GM18861 (cell line): ENCODE data around the gene AKR1C2.
"Not testable (repeated sequence)": the region's sequence is repeated elsewhere in the genome, so short reads cannot be mapped to it uniquely, and the experiment has no call there.

Source experiments
- ATAC-seq: cut with Tn5 transposase; IDR thresholded peaks from one replicate; pipeline ENCODE4 v1.9.1; 2021; ENCODE audit not compliant: unreplicated experiment

Gene AKR1C2

DNA sequence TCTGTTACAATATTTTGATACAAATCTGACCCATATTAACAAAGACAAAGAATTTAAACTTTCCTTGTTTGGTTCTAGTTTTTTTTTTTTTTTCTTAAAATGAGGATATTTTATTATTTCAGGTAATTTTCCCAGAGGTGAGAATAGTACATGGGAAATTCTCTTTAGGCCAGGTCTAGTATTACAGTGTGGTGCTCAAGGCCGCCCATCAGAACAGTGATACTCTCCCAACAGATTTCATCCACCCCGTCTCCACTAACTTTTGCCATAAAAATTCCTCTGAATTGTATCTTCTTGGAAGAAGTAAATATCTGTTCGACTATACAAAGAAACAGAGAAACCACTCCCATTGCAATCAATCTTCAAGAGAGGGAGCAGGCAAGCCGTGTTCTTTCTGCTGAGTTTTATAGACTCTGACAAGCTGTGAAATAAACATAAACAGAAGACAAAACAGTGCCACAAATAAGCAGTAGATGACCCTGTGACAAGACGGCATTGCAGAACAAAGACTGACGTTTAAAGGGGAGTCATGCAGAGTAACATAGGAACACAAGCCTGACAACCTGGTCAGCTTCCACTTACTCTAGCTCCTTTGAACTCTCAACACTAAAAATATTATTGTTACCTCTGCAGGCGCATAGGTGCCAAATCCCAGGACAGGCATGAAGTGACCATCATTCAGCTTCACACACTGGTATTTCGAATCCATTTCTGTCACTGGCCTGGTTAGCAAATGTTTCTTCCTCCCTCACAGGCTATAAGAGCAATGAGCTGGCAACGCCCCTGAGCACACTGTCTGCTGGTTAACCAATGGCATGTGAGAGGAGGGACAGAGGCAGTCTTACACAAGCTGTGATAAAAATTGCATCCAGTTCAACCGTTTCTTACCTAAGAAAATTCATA lies at the start of gene AKR1C2:
TSS of gene AKR1C2 (minus strand) at position 731 of the 903 bp plus-strand sequence. CDS start at position 709, 22 bp downstream.
- ATAC-seq = not testable (repeated sequence)

DNA sequence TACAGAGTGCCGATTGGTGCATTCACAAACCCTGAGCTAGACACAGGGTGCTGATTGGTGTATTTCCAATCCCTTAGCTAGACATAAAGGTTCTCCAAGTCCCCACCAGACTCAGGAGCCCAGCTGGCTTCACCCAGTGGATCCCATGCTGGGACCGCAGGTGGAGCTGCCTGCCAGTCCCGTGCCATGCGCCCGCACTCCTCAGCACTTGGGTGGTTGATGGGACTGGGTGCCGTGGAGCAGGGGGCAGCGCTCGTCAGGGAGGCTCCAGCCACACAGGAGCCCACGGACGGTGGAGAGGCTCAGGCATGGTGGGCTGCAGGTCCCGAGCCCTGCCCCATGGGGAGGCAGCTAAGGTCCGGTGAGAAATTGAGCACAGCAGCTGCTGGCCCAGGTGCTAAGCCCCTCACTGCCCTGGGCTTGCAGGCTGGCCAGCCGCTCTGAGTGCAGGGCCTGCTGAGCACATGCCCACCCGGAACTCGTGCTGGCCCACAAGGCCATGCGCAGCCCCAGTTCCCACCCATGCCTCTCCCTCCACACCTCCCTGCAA lies 49.4 kb upstream of the AKR1C2 start:
- ATAC-seq = not testable (repeated sequence)

DNA sequence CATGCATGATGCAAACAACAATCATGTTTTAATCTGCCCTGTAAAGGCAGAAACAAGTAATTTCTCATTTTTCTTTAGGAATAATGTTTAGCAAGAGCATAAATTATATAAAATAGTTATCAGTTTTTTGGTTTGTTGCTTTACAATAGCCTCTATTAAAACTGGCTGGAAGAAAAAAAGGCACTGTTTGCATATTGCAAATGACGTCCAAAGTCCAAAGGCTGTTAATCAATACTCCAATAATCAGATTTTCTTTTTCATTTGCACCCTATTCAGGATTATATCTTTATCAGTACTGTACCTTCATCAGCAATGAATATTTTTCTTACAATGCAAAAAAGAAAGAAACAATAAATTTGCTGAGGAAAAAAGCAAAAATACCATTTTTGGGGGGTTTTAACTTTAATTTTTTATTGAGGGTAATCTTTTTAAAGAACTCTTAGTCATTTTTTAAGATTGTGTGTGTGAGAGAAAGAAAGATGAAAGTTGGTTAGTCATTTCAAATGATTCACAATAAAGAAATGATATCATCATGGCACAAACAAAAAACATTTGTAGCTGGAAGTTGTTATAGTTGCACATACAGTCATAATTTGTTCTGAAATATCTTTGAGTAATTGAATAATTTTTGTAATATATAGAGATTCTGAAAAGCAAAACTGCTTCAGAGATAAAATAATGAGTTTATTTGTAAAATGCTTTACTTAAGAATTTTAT lies 44.4 kb upstream of the AKR1C2 start:
- ATAC-seq = no peak

DNA sequence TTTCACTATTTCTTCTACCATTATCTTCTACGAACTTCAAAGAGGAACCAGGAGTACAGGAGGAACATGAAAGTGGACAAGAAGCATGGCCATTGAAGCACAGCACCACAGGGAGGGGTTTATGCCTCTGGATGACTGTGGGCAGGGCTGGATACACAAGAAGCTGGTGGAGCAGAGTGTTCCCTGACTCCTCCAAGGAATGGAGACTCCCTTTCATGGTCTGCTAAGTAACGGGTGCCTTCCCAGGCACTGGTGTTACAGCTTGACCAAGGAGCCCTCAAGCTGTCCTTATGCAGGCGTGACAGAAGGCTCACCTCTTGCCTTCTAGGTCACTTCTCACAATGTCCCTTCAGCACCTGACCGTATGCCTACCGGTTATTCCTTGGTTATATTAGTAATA lies 43.4 kb upstream of the AKR1C2 start:
- ATAC-seq = not testable (repeated sequence)

DNA sequence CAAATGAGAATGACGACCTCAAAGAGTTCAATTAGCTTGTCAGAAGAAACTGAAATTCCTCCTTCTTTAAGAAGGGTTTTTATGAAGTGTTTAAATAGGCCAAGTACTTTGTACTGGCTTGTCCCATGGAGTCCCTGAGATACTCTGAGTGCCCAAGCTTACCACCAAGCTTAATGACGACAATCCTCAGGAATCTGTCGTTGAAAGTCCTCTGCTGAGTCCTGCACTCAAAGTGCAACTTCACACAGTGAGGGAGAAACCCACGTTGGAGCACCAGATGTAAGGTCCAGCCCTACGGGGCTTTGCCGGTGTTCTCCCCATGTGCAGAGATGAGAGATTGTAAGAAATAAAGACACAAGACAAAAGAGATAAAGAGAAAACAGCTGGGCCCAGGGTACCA lies 42.8 kb upstream of the AKR1C2 start:
- ATAC-seq = no peak

DNA sequence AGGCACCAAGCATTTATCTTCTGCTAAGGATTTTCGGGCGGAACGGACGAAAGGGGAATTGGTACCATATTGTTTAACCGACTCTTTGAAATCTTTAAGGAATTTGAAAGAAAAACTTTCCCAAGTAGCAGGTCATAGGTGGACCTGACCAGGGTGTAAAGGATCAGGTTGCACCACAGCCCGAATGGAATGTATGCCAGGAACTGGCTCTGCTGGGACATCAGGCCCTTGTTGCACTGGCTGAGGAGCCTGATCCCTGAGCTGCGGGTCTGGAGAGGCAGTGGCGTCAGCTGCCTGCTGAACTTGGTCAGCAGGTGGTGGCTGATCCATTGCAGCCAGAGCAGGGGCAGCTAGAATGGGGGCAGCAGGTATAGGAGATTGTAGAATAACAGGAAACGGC lies 41.4 kb upstream of the AKR1C2 start:
- no peak for ATAC-seq

DNA sequence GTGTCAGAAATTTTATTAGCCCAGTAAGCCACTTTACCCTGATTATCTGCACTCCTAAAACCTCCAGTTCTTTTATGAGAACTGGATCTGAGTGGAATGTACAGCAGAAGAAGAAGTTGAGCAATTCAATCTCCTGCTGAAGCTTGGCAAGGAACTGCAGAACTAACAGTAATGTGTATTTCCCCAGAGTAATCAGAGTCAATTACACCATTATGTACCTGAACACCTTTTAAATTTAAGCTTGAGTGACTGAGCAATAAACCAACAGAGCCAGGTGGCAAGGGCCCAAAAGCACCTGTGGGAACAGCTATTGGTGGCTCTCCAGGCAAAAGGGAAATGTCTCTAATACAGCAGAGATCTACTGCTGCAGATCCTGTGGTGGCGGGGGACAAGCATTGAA lies 40.1 kb upstream of the AKR1C2 start:
- no peak for ATAC-seq

DNA sequence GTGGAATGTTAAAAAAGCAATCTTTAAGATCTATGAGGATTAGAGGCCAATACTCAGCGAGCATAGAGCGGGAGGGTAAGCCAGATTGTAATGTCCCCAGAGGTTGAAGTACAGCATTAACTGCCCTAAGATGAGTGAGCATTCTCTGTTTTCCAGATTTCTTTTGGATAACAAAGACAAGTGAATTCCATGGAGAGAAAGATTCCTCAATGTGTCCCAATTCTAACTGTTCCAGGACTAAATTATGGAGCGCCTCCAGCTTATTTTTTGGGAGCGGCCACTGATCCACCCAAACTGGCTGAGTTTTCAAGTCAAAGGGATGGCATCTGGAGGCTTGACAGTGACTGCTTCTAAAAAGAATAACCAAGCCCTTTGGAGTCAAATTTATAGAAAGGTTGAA lies 39.3 kb upstream of the AKR1C2 start:
- no peak for ATAC-seq

DNA sequence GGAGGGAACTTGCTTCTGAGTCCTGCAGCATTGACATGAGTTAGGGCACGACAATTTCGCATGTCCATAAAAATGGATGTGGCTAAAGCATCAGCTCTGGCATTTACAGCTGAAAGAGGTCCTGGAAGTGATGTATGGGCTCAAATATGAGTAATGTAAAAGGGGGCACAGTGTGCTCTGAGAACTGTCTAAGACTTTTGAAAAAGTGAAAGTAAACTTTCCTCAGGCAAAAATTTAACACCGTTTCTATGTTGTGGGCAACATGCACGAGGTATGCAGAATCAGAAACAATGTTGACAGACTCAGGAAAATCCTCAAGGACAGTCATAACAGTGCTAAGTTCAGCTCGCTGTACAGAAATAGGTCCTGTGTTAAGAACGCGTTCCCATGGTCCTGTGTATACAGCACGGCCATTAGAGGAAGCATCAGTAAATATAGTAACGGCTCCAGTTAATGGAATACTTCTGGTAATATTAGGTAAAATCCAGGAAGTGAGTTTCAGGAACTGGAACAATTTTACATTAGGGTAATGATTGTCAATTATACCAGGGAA lies 37.9 kb upstream of the AKR1C2 start:
- ATAC-seq = no peak

DNA sequence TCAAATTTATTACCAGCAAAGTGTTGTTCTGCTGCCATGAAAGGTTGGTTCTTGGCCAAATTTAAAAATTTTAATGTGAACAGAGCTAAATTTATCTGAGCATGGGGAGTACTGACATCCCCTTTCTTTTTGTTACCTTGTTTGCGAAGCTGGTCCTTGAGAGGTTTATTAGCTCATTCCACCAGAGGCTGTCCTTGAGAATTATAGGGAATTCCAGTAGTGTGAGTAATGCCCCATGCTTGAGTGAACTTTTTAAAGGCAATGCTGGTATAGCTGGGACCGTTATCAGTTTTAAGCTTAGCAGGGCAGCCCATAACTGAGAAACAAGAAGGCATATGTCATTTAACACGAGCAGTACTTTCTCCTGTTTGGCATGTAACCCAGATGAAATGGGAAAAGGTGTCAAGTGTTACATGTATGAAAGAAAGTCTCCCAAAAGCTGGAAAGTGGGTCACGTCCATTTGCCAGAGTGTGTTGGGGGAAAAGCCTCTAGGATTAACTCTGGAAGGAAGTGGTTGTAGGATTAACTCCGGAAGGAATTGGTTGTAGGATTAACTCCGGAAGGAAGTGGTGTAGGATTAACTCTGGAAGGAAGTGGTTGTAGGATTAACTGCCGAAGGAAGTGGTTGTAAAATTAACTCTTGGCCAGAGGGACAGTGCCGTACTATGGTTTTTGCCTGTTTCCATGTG lies 37.3 kb upstream of the AKR1C2 start:
- ATAC-seq = no peak

DNA sequence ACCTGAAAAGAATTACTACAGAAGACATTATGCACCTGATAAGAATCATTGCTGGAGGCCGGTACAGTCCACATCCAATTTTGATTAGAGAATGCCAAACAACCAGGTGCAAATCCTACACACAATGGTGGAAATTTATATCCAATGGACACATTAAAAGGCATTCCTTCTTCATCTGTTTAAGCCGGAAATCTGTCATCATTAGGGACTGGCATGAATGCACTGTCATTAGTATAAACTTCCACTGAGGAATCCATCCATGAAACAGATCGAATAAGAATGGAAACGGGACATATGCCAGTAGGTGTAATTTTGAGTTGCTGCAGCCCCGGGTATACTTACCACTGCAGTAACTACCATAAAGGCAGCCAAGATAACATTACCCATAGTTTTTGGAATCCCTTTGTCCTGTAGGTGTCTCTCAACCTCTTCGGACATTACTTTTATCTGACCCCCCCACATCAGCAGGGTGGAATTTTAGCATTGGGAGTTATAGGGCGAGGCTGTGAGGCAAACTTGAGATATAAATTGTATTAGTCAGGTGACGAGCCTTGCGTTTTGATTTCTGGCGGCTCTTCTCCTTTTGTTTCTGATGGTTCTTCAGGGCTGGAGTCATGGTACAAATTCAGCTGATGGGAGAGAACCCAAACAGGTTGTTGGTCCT lies 36.5 kb upstream of the AKR1C2 start:
- ATAC-seq = no peak

DNA sequence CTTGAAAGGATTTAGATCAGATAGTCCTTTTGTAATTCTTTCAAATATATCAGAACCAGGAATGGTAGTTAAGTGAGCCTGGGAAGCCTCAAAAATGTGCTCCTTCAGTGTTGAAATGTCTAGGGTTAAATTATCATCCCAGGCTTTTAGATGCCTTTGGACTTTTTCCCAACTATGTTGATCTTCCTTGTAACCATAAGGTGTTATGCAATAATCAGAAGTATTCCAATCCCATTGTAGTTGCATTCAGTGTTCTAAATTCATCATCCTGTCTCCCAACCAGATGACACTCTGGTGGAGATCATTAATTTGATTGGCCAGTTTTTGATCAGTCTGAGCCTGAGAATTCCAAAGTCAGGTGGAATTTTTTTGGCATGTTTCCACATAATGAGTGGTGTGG lies 35.1 kb upstream of the AKR1C2 start:
- no peak for ATAC-seq

DNA sequence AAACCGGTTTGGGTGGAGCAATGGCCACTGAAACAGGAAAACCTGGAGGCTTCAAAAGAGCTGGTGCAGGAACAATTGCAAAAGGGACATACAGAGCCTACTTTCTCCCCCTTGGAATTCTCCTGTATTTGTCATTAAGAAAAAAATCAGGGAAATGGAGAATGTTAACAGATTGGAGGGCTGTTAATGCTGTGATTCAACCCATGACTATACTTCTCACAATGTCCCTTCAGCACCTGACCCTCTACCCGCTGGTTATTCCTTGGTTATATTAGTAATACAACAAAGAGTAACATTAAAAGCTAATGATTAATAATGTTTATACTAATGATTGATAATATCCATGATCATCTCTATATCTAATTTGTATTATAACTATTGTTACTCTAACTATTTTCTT lies 34.4 kb upstream of the AKR1C2 start:
- ATAC-seq = no peak

DNA sequence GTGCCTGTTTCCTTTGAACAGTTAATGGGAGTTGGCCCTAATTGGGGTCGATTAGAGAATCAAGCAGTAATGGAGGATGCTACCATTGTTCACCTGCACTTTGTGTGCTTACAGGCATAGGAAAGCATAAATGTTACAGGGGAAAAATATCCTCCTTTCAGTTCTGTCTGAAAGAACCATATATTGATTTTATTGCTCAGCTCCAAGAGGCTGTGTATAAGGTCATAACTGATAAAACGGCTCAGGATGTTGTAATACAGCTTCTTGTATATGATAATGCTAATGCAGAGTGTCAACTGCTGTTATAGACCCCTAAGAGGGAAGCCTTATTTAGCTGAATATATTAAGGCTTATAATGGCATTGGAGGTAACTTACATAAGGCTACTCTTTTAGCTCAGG lies 32.9 kb upstream of the AKR1C2 start:
- ATAC-seq = no peak

DNA sequence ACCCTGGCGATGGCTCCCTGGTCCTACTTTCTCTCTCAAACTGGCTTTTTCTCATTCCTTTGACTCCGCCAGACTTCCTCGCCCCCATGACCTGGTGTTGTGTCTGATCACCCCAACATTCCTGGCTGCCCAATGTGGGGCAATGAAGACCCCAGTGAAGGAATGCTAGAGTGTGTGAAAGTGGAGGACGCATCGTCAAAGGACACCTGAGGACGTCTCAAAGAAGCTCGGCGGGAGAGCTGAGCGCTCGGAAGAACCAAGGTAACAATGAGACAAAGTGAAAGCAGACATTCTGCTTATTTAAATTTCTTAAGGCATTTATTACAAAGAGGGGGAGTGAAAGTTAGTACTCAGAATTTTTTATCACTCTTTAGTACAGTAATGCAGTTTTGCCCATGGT lies 31.7 kb upstream of the AKR1C2 start:
- no peak for ATAC-seq

DNA sequence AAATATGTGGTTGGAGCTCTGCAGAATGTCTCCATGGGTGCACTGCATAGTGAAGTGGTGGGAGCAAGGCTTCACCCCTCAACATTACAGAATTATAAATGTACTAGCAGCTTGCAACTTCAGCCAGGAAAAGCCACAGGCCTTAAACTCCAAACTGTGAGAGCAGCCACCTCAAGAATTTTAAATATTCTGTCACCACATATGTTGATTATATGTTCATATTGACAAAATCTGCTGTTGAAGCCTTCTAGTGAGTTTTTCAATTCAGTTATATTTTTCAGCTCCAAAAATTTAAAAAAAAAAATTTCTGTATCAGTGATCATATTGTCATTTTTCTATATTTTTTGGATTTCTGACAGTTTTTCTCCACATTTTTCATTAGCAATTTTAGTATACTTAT lies 30.9 kb upstream of the AKR1C2 start:
- no peak for ATAC-seq

DNA sequence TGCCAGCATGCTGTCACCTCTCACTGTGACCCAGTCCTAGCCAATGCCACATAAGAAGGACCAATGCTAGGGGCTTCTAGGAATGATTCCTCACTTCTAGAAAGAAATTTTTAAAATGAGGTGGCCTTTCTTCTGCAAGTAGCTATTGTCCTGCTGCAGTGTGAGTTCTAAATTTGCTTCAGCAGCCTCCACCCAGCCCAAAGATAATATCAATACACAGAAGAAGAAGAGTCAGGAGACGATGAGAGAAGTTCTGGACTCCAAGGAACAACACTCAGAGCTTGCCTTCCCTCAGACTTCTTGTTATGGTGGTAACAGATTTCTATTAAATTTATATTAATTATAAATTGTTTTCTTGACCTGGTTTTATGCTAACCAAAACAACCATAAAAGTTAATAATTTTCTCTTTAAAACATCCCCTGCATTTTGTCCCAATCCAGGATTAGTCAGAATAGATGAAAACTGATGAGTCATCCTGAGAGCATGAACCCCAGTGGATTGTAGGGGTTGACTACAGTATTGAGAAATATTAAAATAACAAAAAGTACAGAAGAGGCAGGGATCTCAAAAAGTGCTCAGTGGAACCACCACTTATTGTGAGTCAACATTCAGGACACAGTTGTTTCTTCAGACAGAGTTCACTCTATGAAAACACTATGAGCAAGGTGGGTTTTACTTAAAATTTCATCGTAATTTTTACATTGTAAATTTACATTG lies 29.6 kb upstream of the AKR1C2 start:
- ATAC-seq = no peak

DNA sequence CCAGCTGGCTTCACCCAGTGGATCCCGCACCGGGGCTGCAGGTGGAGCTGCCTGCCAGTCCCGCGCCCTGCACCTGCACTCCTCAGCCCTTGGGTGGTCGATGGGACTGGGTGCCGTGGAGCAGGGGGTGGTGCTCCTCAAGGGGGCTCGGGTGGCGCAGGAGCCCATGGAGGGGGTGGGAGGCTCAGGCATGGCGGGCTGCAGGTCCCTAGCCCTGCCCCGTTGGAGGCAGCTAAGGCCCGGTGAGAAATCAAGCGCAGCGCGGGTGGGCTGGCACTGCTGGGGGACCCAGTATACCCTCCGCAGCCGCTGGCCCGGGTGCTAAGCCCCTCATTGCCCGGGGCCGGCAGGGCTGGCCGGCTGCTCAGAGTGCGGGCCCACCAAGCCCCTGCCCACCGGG lies 28.8 kb upstream of the AKR1C2 start:
- not testable (repeated sequence) for ATAC-seq

DNA sequence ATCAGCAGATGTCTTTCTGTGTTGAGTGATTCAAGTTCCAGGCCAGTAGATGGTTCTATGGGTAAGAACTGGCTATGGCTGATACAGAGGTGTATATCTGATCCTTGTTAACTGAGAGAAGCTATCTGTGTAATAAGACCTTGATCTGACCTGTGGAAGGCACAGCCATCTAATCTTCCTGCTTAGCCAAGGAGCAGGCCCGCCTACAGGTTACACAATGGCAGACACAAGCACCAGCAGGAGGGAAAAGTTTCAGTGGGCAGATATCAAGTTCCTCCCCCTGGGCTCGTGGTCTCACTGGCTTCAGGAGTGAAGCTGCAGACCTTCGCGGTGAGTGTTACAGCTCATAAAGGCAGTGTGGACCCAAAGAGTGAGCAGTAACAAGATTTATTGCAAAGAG lies 27.9 kb upstream of the AKR1C2 start:
- not testable (repeated sequence) for ATAC-seq

DNA sequence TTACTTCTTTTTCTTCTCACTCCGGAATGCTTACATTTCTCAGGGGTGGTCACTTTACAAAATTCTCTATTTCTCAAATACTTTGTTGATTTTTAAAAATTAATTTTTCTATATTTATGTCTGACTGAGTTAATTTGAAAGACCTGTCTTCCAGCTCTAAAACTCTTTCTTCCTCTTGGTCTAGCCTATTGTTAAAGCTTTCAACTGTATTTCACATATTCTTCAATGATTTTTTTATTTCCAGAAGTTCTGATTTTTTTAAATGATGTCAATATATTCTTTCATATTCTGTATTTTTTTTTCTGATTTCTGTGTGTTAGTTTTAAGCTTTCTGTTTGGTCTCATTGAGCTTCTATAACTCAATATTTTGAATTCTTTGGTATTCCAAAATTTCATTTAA lies 27.3 kb upstream of the AKR1C2 start:
- ATAC-seq = no peak
